ENCODE data around the gene TWF2.
"Not testable (repeated sequence)": the region's sequence is repeated elsewhere in the genome, so short reads cannot be mapped to it uniquely, and the experiment has no call there.

Gene TWF2

DNA sequence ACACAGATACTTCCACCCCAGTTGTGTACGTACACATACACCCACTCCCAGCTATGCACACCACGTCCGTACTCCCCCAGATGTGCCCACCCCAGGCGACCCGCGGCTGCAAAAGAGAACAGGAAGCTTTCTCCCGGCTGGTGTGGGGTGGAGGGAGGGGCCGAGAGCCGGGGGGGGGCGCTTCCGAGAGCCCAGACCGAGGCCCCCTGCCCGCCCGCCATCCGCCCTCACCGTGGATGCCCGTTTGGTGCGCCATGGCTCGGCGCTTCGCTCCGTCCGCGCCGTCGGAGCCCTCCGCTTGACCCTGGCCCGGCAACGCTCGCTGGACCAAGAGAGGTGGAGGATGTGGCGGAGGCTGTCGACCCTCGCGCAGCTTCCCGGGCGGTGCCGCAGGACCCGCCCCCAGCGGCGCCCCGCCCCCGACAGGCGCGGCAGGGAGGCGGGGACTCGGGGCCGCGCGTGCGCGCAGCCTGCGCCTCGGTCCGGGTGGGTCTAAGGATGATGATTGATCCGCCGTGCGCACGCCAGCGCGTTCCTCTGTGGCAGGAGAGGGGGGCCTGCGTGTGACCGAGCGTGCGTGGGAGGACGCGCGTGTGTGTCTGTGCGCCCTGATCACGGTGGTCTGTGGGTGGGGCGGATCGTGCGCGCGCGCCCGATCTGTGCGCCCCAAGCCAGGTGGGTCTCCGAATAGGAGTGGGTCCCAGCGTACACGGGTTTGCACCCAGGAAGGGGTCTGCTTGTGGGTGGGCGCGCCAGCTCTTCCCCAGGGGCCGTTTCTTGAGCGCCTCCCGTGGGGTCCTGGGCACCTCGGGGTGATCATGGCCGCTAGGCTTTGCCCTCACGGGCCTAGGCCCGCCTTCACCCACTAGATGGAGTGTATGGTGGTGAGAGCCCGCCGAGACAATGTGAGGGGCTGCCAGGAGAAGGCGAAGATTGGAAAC is at the start of gene TWF2:
Gene TWF2 (minus strand): TSS at position 398 of the 941 bp plus-strand sequence. CDS start 142 bp downstream, at position 256.
- peak; percentile 83 to 95 (median 89) for DNase-seq

GRCh38 chr3:52288674-52289073 is 49.7 kb upstream of the TWF2 start:
- no peak for DNase-seq

DNA sequence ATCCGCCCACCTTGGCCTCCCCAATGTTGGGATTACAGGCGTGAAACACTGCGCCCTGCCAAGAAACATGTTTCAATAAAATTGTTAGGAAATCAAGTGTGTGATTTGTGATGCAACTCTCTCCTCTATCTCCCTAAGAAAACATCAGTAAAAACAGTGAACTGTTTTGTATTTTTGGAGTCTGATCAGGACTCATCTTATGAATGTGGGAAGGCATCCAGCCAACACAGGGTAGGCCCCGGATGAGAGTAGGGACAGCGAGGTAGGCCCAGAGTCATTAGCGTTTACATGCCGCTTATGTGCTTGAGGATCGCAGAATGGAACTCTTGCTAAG is 47.8 kb upstream of the TWF2 start:
- DNase-seq, result no peak

- DNase-seq, result not testable (repeated sequence)
Measured at GRCh38 chr3:52284051-52284450, 45.1 kb upstream of the TWF2 start.

DNA sequence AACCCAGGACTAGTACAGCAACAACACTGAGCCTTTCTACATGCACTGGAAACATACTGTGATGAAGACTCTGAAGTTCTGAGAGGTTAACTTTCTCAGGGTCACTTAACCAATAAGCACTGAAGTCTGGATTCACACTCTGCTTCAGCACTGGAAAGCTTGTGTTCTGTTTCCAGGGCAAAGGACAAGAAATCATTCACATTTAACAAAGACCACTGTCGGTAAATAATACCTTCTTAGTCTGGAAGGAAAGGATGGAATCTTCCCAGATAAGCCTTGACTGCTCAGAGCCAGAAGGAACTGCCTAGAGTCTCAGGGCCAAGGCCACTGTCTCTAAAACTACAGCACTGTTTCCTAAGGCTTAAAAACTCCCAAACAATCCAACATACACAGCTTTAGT is 44.3 kb upstream of the TWF2 start:
- no peak for DNase-seq

DNA sequence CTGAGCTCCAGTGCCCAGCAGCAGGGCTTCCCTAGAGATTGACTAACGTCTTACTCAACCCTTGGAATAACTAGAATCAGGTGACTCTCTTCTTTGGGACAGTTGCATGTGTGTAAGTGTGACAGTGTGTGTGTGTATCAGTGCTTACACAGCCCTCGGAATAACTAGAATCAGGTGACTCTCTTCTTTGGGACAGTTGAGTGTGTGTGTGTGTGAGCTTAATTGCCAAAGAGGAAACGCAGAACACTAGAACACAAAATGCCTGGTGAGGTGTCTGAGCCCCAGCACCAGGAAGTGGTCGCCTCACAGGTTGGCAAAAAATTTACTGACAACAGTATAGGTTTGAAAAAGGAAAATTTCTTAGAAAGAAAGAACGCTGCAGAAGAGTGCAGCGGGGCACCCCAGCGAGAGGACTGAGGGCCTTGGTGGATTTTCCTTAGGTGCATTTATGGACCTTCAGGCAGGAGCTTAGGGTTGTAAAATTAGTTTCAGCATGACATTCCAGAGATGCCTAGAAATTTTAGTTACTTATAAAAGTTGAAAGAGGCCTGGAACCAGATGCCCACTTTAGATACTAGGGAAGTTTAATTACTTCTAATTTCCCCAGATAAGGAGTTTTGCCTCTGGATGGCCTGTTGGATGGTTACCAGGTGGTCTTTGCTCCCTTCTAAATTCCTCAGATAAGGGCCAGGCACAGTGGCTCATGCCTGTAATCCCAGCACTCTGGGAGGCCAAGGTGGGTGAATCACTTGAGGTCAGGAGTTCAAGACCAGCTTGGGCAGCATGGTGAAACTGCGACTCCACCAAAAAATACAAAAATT is 43.2 kb upstream of the TWF2 start:
- DNase-seq, result peak; percentile 8 to 48 (median 20)

- DNase-seq, result no peak
Measured at GRCh38 chr3:52280050-52280461, 41.1 kb upstream of the TWF2 start.

- DNase-seq, result peak in 1 of 3 donors; percentile 36
Measured at GRCh38 chr3:52279596-52279995, 40.6 kb upstream of the TWF2 start.

DNA sequence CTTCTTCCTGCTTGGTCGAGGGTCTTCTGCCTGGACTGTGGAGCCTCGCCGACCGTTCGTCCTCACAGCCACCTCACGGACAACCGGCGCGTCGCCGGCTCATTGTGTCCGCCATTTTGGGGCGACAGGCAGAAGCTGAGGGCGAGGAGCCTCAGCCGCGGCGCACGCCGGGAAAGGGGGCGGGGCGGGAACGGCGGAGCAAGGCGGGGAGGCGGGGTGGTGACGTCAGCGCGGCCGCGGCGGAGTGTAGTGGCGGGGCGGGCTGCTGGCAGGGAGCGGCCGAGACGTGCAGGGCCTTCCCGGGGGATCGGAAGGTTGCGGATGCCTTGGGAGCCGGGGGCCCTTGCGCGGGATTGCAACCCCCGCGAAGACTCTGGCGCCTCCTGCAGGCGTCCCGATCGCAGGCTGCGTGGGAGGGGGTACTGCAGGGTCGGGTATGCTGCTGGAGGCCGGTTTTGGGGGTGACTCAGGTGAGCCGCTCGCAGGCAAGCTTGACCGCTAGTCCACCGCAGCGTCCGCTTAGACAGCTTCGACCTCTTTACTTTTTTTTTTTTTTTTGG is 39.6 kb upstream of the TWF2 start, which contains the start of gene WDR82:
Gene WDR82 (minus strand): TSS at position 140 of the 560 bp plus-strand sequence. CDS start 288 bp downstream, outside the sequence.
- peak; percentile 96 to 100 (median 98) for DNase-seq

GRCh38 chr3:52277972-52278509 is 39.1 kb upstream of the TWF2 start:
- peak; percentile 72 to 90 (median 79) for DNase-seq

GRCh38 chr3:52277071-52277964 is 38.4 kb upstream of the TWF2 start:
- peak; percentile 75 to 85 (median 77) for DNase-seq

GRCh38 chr3:52274781-52275180 is 35.8 kb upstream of the TWF2 start:
- DNase-seq, result not testable (repeated sequence)

DNA sequence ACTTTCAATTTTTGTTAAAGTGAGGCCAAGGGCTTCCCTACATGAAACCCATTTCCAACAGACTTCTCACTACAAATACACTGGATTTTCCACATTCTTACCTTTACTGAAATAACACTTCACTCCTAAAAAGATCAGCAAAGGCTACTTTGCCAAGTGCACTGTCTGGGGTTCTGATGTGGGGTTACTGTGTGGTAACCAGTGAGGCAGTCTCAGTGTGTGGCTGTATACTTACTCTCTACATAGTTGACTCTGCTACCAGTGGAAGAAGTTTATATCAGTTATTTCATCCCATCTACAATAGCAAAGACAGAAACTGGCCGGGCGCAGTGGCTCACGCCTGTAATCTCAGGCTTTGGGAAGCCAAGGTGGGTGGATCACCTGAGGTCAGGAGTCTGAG is 33.9 kb upstream of the TWF2 start:
- DNase-seq, result no peak

GRCh38 chr3:52272172-52272571 is 33.2 kb upstream of the TWF2 start:
- DNase-seq, result not testable (repeated sequence)

DNA sequence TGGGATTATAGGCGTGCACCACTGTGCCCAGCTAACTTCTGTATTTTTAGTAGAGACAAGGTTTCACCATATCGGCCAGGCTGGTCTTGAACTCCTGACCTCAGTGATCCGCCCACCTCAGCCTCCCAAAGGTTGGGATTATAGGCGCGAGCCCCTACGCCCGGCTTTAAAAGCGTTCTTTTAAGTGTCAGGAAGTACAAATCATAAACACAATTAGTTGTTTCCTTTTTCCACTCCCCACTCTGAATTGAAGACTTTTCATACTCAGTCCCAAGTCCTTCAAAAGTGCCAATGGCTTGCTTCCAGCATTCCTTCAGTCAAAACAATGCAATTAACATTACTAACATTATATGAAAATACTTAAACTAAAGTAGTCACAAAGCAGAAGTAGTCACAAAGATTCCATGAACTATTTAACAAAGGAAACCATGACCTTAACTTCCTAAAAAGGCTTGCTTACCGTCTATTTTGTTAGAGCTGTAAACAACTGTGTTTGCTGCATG is 31.3 kb upstream of the TWF2 start:
- peak; percentile 39 to 75 (median 67) for DNase-seq

DNA sequence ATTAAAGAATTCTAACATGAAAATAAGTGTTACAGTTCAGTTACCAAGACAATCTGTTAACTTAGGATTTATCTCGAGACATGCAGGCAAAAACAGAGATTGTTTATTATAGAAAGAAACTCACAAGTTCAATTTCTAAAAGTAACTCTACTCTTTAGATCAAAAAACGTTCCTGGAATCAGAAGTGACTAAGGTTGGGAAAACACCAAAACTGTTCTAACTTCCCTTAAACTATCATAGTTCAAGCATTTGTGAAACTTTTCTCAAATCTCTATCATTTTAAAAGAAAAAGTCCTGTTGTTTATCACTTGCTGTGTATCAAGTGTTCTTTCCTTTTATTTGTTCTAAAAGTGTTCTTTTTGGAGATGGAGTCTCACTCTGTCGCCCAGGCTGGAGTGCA is 30.8 kb upstream of the TWF2 start:
- DNase-seq, result peak; percentile 42 to 79 (median 74)

DNA sequence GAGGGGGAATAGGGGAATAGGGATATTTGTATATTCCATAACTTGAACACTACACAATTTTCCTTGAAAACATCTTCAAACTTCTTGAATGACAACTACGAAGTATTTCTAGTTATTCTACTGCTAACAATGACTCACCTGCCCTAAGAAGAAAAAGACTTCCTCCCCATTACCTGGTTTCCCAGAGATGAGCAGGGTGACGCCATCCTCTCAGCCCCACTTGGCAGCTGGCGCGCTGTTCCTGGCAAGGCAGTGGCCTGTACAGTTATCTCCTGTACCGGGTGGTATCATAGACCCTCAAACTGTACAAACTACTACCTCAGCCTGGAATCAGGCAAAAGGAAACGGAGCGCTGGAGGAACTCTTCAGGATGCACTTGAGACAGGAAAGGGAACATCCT is 29.1 kb upstream of the TWF2 start:
- no peak for DNase-seq

GRCh38 chr3:52265387-52265786 is 26.4 kb upstream of the TWF2 start:
- DNase-seq, result no peak

GRCh38 chr3:52262447-52262846 is 23.5 kb upstream of the TWF2 start:
- no peak for DNase-seq

- DNase-seq, result no peak
Measured at GRCh38 chr3:52259448-52259847, 20.5 kb upstream of the TWF2 start.

- no peak for DNase-seq
Measured at GRCh38 chr3:52259035-52259434, 20.1 kb upstream of the TWF2 start.

DNA sequence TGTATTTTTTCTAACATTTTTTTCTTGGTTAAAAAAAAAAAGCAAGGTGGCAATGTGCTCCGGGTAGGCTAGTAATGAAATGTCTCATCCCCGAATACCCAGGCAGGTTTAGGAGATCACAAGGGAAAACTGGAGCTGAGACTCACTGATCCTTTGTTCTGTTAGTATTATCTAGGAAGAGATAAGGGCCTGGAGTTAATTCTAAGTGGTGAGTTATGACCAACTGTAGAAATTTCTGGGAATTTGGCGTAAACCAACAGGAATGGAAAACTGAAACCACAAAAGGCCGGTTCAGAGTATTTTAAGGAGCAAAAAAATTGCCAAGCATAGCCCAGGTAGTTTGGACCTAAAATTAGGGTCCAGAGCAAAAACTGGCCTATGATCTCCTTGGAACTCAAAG is 19.0 kb upstream of the TWF2 start:
- DNase-seq, result no peak
